GM18505 (cell line): ENCODE data around the gene ALCAM.

Source experiments
- ATAC-seq: cut with Tn5 transposase; IDR thresholded peaks from one replicate; pipeline ENCODE4 v1.9.1; 2021; ENCODE audit not compliant: unreplicated experiment
- POLR2A ChIP-seq: IDR thresholded peaks from 4 replicates; pipeline ENCODE4 v1.6.1; 2011; ENCODE audit warnings: borderline replicate concordance; ENCODE audit not compliant: insufficient read depth, insufficient read length; ENCODE audit errors: extremely low read depth

The ALCAM gene

GRCh38 chr3:105406268-105406667, 39.6 kb downstream of the ALCAM start:
- ATAC-seq = no peak
- TF ChIP-seq POLR2A = no peak

GRCh38 chr3:105409364-105409763, 42.7 kb downstream of the ALCAM start:
- no peak for TF ChIP-seq POLR2A
- ATAC-seq = no peak

- no peak for ATAC-seq
- no peak for TF ChIP-seq POLR2A
Observed at GRCh38 chr3:105413343-105413887, 46.7 kb downstream of the ALCAM start.

GRCh38 chr3:105414841-105415240, 48.1 kb downstream of the ALCAM start:
- ATAC-seq = no peak

GRCh38 chr3:105415951-105416350, 49.2 kb downstream of the ALCAM start:
- no peak for ATAC-seq
- no peak for TF ChIP-seq POLR2A

More at GRCh38 chr3:105414841-105415240, 48.1 kb downstream of the ALCAM start:
- TF ChIP-seq POLR2A = no peak

GRCh38 chr3:105417525-105418289, 51.0 kb downstream of the ALCAM start:
- no peak for TF ChIP-seq POLR2A
- no peak for ATAC-seq

GRCh38 chr3:105422645-105423044, 55.9 kb downstream of the ALCAM start:
- ATAC-seq = no peak

GRCh38 chr3:105423397-105423796, 56.7 kb downstream of the ALCAM start:
- ATAC-seq = no peak
- TF ChIP-seq POLR2A = no peak

More at GRCh38 chr3:105422645-105423044, 55.9 kb downstream of the ALCAM start:
- TF ChIP-seq POLR2A = no peak

- no peak for TF ChIP-seq POLR2A
- no peak for ATAC-seq
Observed at GRCh38 chr3:105424412-105425152, 57.9 kb downstream of the ALCAM start.

- TF ChIP-seq POLR2A = no peak
- ATAC-seq = no peak
Observed at GRCh38 chr3:105425153-105425502, 58.4 kb downstream of the ALCAM start.

- ATAC-seq = no peak
- TF ChIP-seq POLR2A = no peak
Observed at GRCh38 chr3:105427332-105427731, 60.6 kb downstream of the ALCAM start.

GRCh38 chr3:105429034-105429762, 62.5 kb downstream of the ALCAM start:
- no peak for TF ChIP-seq POLR2A

GRCh38 chr3:105430455-105430854, 63.7 kb downstream of the ALCAM start:
- TF ChIP-seq POLR2A = no peak
- ATAC-seq = no peak

More at GRCh38 chr3:105429034-105429762, 62.5 kb downstream of the ALCAM start:
- ATAC-seq = no peak
